HG03139 (cell line): ENCODE data around the gene MAP3K10.

Experiments used
- ATAC-seq: cut with Tn5 transposase; IDR thresholded peaks from one replicate; pipeline ENCODE4 v1.9.1; 2021; ENCODE audit not compliant: unreplicated experiment

Gene MAP3K10

GRCh38 chr19:40232479-40232878 is 41.3 kb downstream of the MAP3K10 start:
- ATAC-seq, result no peak

DNA sequence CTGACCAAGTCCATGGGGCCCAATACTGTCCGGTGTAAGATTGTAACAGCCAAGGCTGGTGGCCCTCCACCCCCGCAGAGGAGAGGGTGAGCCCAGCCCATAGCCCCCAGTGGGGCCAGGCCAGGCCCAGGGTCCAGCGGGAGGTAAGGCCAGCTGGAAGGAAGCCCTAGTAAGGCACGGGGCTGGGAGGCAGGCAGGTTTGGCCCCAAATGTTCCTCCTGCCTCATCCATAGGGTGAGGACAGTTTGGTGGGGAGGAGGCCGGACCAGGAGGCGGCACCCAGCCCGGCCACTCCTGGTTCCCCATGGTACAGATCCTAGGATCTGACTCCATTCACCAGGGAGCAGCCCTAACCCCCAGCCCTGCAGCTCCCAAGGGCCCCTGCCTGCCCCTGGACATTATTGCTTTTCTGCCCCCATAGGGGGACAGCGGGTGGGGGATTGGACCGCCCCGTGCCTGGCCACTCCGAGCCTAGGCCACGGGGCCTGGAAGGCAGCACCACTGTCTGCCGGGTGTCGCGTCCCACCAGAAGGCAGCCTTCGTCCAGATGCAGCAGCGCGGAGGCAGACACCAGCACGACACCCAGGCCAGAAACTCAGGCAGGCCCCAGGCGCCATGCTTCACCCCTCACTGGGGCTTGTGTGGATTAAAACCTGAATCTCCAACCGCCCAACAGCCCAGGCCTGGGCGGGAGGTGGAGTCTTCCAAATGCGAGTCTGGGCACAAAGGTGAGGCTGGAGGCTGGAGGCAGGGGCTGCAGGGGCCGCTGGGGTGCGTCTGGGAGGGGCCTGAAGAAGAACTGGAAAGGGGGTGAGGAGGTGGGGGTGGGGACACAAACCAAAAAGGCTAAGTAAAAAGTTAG is 42.0 kb downstream of the MAP3K10 start:
- ATAC-seq, result no peak

- no peak for ATAC-seq
Observed at GRCh38 chr19:40233811-40234389, 42.7 kb downstream of the MAP3K10 start.

- ATAC-seq, result no peak
Observed at GRCh38 chr19:40234429-40235237, 43.4 kb downstream of the MAP3K10 start.

DNA sequence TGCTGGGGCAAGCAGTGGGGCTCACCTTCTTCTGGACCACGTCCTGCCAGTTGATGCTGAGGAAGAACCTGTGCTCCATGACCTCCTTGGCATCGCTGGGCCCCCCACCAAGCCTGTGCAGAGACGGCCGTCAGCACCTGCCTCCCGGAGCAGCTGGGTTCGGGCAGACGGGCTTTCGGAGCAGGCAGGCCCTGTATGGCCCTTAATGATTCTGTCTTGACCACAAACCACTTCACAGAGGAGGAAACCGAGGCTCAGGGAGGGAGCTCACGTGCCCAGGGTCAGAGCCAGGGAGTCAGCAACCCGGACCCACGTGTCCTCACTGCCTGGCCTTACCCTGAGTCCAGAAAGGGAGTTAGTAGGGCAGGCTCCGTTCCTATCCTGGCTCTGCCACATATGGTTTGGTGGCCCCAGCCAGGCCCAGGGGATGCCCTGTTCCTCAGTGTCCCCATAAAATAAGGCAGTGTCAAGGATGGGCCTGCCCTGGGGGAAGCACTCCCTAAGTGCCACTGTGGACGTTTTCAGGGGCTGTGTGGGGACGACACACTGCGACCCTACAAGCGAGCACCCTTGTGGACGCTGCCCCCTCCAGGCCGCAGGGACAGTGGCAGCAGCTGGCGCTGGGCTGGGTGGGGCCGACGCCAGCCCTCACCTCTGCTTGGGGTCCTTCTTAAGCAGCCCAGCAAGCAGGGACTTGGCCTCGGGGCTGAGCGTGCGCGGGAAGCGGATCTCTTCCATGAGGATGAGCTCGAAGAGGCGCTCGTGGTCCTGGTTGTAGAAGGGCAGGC is 44.2 kb downstream of the MAP3K10 start:
- no peak for ATAC-seq

DNA sequence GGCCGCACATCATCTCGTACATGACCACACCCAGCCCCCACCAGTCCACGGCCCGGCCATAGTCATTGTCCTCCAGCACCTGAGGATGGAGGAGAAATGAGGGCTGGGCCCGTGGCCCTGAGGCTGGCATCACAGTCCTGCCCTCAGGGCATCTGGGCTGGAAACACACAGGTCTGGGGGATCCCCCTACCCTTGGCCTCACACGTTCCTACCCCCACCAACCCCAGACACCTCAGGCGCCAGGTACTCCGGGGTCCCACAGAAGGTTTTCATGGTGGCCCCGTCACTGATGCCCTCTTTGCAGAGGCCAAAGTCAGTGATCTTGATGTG is 44.8 kb downstream of the MAP3K10 start:
- no peak for ATAC-seq

DNA sequence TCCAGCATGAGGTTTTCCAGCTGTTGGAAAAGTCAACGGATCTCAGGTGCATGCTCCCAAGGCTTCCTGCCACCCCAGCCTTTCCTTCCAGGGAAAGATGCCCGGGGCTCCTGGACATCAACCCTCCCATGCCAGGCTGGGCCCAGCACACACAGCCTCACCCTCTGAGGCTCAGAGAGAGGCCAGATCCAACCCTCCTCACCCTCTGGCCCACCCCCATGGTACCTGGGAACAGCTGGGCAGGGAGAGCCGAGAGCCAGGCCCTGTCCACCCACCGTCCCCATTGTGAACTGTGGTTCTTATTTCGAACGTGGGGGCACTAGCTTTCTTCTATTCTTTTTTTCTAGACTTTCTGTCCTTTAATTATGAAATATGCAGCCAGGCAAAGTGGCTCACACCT is 45.1 kb downstream of the MAP3K10 start:
- ATAC-seq, result no peak

GRCh38 chr19:40237791-40238190 is 46.6 kb downstream of the MAP3K10 start:
- ATAC-seq, result no peak

- no peak for ATAC-seq
Observed at GRCh38 chr19:40238775-40239174, 47.5 kb downstream of the MAP3K10 start.

DNA sequence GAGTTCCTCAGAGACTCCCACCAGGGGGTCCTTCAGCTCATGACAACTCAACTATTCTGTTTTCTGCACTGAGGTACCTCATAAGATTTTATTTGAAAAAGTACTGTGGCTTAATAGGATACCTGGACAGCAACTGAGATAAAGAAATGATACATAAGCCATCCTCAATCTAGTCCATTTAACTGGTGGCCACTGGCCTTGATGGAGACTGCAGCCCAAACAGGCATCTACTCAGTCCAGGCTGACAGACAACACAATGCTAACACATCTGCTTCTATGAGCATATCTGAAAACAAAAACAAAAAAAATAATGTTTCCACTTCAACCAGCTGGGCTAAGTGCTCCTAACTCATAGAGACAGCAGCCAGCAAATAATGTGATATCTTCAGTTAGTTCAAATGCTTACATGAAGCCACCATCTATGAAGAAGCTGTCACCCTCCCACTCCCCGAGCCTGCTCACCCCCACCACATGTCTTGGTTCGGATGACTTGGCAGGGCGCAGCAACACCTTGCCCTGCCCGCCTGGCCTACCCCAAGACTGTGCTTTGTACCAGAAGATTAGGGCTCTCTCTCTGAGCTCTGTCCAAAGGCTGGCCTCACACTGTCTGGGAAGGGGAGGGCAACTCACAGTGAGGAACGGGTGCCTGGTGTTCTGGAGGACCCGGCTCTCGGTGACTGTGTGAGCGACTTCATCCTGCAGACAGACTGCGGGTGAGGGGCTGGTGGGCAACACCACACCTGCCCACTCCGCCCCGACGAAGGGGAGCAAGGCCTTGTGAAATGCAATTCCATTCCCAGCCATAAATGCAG is 48.4 kb downstream of the MAP3K10 start:
- ATAC-seq, result no peak

GRCh38 chr19:40240332-40240731 is 49.1 kb downstream of the MAP3K10 start:
- ATAC-seq, result no peak

GRCh38 chr19:40241125-40241808 is 50.0 kb downstream of the MAP3K10 start:
- no peak for ATAC-seq

DNA sequence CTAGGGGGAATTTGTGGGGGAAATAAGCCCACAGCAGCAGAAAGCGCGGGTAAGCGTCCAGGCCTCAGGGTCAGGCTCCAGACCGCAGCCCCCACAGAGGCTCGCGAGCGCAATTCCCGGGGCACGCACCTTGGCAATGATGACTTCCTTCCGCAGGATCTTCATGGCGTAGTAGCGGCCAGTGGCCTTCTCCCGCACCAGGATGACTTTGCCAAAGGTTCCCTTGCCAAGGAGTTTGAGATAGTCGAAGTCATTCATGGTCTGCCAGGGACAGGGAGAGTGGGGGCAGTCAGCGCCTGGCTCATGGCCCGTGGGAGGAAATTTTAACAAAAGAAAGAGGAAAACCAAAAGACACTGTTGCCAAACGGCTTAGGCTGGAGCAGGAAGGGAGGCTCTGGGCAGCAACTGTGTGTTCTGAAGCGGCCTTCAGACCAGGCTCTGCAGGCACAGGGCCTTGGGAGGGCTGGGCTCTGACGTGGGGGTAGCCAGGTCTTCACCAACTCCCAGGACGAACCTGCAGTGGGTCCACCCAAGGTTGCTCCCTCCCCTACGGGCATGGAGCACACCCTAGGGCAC is 50.7 kb downstream of the MAP3K10 start:
- ATAC-seq, result no peak

DNA sequence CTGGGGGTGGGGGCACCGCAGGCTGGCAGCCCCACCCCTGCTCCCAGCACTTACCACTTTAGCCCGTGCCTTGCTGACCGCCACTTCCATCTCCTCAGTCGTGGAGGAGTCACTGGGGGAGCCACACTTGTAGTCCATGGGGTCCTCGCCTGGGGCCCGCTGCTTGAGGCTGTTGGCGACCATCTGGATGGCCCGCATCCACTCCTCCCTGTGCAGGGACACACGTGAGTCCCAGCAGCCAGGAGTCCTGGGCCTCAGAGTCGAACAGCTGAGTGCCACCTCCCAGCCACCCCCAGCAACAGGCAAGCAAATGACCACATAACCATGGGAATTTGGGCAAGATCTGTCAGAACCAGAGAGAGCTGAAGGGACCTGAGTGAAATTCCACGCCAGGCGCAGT is 51.3 kb downstream of the MAP3K10 start:
- ATAC-seq, result no peak

DNA sequence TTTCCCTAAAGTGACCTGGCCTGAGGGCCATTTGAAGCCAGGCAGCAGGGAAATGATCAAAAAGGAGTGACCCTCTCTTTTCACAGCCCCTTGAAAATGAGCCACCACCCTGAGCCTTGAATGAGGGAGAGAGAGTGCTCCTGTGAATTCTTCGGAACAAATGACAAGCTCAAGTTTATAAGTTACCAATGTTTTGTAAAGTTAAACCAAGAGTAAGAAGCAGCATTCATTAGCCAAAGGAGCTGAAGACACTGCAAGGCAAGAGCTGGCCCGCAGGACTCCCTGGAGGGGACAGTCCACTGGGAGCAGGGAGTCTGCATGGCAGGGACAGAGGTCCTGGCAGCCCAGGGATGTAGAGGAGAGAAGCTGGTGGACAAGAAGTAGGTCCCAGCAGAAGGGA is 52.0 kb downstream of the MAP3K10 start:
- ATAC-seq, result no peak

GRCh38 chr19:40244579-40245317 is 53.5 kb downstream of the MAP3K10 start:
- no peak for ATAC-seq

DNA sequence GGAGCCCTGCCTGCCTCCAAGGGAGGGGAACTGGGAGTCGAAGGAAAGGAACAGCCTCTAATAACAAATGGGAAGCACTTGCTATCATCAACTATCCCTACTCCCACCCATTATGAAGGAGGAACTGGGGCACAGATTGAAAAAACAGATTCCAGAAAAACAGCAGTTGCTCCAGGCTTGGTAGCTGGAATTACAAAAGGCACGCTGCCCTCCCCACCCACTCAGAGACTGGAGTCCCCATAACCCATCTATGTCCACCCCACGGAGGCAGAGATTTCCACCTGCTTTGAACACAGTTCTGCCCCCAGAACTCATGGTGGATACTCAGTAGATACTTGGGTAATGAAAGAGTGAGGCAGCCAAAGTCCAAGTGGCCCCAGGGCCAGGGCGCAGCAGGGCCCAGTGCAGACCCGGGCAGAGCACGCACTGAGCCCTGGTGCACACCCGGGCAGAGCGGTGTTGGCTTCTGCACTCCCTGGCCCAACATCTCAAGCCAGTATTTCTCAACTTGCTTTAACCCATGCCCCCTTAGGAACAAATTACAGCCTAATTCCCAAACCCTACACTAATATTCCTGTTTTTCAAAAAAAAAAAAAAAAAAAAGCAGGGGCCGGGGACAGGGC is 54.4 kb downstream of the MAP3K10 start:
- ATAC-seq, result no peak
